Vagina (tissue), 2 donors: ENCODE measurements around the gene SIPA1L3. TPM values are rescaled to one million over a fixed set of nuclear protein-coding genes. Genes with fewer than 3 reads are reported as not detected.

ENCODE experiments used
- DNase-seq, 2 donors: peaks; one replicate each; pipeline ENCODE4 v3.0.0-alpha.2; 2017; ENCODE audit errors: extremely low spot score in 2 of 2
- H3K27ac ChIP-seq: fragments of 200-600 bp; sonication (generic); one replicate; pipeline ENCODE4 v1.5.1; 2019
- H3K27me3 ChIP-seq: fragments of 200-600 bp; sonication (generic); one replicate; pipeline ENCODE4 v1.5.1; 2019
- H3K36me3 ChIP-seq, 2 donors: fragments of 200-600 bp; sonication (generic); one replicate each; pipeline ENCODE4 v1.5.1; 2017 to 2019
- H3K4me1 ChIP-seq: fragments of 200-600 bp; sonication (generic); one replicate; pipeline ENCODE4 v1.5.1; 2019
- H3K4me3 ChIP-seq, 2 donors: fragments of 200-600 bp; sonication (generic); 1 replicate in 1 of 2; 2 replicates in 1 of 2; pipeline ENCODE4 v1.5.1; 2016 to 2019
- H3K9me3 ChIP-seq: fragments of 200-600 bp; sonication (generic); one replicate; pipeline ENCODE4 v1.5.1; 2019
- CTCF ChIP-seq, 3 experiments: fragments of 450-650 bp in 2 of 3; fragments of 200-600 bp in 1 of 3; sonication (generic) in 1 of 3; IDR thresholded peaks; one replicate each; pipeline ENCODE4 v1.5.1; 2017 to 2019; ENCODE audit warnings: antibody characterized with exemption in 3 of 3, mild to moderate bottlenecking in 2 of 3, moderate library complexity in 2 of 3
- POLR2A ChIP-seq, 2 donors: fragments of 450-650 bp; IDR thresholded peaks; one replicate each; pipeline ENCODE4 v1.6.1; 2017; ENCODE audit warnings: antibody characterized with exemption in 2 of 2, mild to moderate bottlenecking in 2 of 2, moderate library complexity in 2 of 2
- POLR2AphosphoS5 ChIP-seq, 2 donors: sonication (generic); formaldehyde crosslinking; IDR thresholded peaks; one replicate each; pipeline ENCODE4 v1.9.0; 2017; ENCODE audit warnings: antibody characterized with exemption in 2 of 2, mild to moderate bottlenecking in 2 of 2, low read depth in 1 of 2; ENCODE audit not compliant: insufficient read depth in 1 of 2
- intact Hi-C: fragments of 100-400 bp; cut with DNase I; formaldehyde crosslinking; loops from one replicate; pipeline ENCODE4 v1.15.1; 2023
- total RNA-seq: library from RNA; depleted of rRNA; stranded (reverse); fragments of >200 nt; gene quantifications from one replicate; pipeline ENCODE4 v1.2.3, GENCODE V29; 2016

Gene SIPA1L3
- total RNA-seq, 1 donor from 2014 or later: 13.0 TPM

GRCh38 chr19:37886571-37886970 is 20.4 kb upstream of the SIPA1L3 start:
- TF ChIP-seq POLR2A (IDR thresholded peaks at IDR 0.05): no peak
- TF ChIP-seq CTCF (IDR thresholded peaks at IDR 0.05): no peak
- TF ChIP-seq POLR2AphosphoS5 (IDR thresholded peaks at IDR 0.05; ENCODE audit: insufficient read depth in 1 of 2, low read depth in 1 of 2): no peak
- DNase-seq: no peak
- intact Hi-C loops: no loop called here
- no peaks in the 10 kb centered on the region for H3K27me3 ChIP-seq
- H3K4me1 ChIP-seq: no peaks in the 10 kb centered on the region
- H3K9me3 ChIP-seq: no peaks in the 10 kb centered on the region
- H3K4me3 ChIP-seq: no peak overlapping the region
- H3K36me3 ChIP-seq: no peaks in the 10 kb centered on the region
- H3K27ac ChIP-seq: no peak overlapping the region

- no peak overlapping the region for H3K27ac ChIP-seq
- no peaks in the 10 kb centered on the region for H3K4me1 ChIP-seq
- H3K36me3 ChIP-seq: no peaks in the 10 kb centered on the region
- DNase-seq: no peak
- H3K27me3 ChIP-seq: no peaks in the 10 kb centered on the region
- H3K9me3 ChIP-seq: no peaks in the 10 kb centered on the region
- H3K4me3 ChIP-seq: no peak overlapping the region
- TF ChIP-seq POLR2AphosphoS5 (IDR thresholded peaks at IDR 0.05; ENCODE audit: insufficient read depth in 1 of 2, low read depth in 1 of 2): no peak
- TF ChIP-seq POLR2A (IDR thresholded peaks at IDR 0.05): no peak
- no peak for TF ChIP-seq CTCF (IDR thresholded peaks at IDR 0.05)
- intact Hi-C loops: no loop called here
Observed at GRCh38 chr19:37893845-37894575, 13.0 kb upstream of the SIPA1L3 start.

- DNase-seq: no peak
- TF ChIP-seq POLR2A (IDR thresholded peaks at IDR 0.05) (no peak), POLR2AphosphoS5 (IDR thresholded peaks at IDR 0.05; ENCODE audit: insufficient read depth in 1 of 2, low read depth in 1 of 2) (no peak), CTCF (IDR thresholded peaks at IDR 0.05) (no peak)
- Histone ChIP-seq H3K4me3 (no peak overlapping the region), H3K27ac (no peak overlapping the region), H3K36me3 (no peaks in the 10 kb centered on the region), H3K9me3 (no peaks in the 10 kb centered on the region), H3K4me1 (no peaks in the 10 kb centered on the region), H3K27me3 (no peaks in the 10 kb centered on the region)
- intact Hi-C loops: no loop called here
Observed at GRCh38 chr19:37896180-37896579, 10.8 kb upstream of the SIPA1L3 start.

- Histone ChIP-seq H3K9me3 (no peaks in the 10 kb centered on the region), H3K4me1 (no peaks in the 10 kb centered on the region), H3K36me3 (no peaks in the 10 kb centered on the region), H3K27me3 (no peaks in the 10 kb centered on the region), H3K4me3 (no peak overlapping the region), H3K27ac (no peak overlapping the region)
- intact Hi-C loops: no loop called here
- no peak for DNase-seq
- no peak for TF ChIP-seq POLR2A (IDR thresholded peaks at IDR 0.05)
- TF ChIP-seq CTCF (IDR thresholded peaks at IDR 0.05): no peak
- TF ChIP-seq POLR2AphosphoS5 (IDR thresholded peaks at IDR 0.05; ENCODE audit: insufficient read depth in 1 of 2, low read depth in 1 of 2): no peak
Observed at GRCh38 chr19:37899453-37899852, 7.6 kb upstream of the SIPA1L3 start.

GRCh38 chr19:37899966-37900365 is 7.0 kb upstream of the SIPA1L3 start:
- H3K4me1 ChIP-seq: no peaks in the 10 kb centered on the region
- H3K36me3 ChIP-seq: no peaks in the 10 kb centered on the region
- no peak for DNase-seq
- H3K9me3 ChIP-seq: no peaks in the 10 kb centered on the region
- no peaks in the 10 kb centered on the region for H3K27me3 ChIP-seq
- TF ChIP-seq POLR2A (IDR thresholded peaks at IDR 0.05) (no peak), CTCF (IDR thresholded peaks at IDR 0.05) (no peak), POLR2AphosphoS5 (IDR thresholded peaks at IDR 0.05; ENCODE audit: insufficient read depth in 1 of 2, low read depth in 1 of 2) (no peak)
- no peak overlapping the region for H3K27ac ChIP-seq
- no peak overlapping the region for H3K4me3 ChIP-seq
- intact Hi-C loops: loop anchor here (10.0 kb wide), 1 partner anchor 325 kb away; the partner anchor contains the start of gene DPF1
